ENCODE measurements around the gene ARRDC1.
"Not testable (repeated sequence)": the region's sequence is repeated elsewhere in the genome, so short reads cannot be mapped to it uniquely, and the experiment has no call there.

ARRDC1 gene

DNA sequence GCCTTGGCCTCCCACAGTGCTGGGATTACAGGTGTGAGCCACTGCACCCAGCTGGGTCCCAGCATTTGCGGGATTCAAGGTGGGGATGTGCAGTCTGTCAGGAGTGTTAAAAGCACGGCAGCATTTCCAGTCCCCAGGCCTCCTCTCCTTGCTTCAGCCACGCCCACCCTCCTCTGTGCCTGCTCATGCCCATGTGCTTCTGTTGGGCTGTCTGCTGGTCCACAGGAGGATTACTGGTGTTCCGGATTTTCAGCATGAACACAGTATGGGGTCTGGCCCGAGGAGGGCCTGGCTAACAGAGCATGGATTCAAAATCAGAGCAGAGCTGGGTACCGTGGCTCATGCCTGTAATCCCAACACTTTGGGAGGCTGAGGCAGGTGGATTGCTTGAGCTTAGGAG is 5.5 kb downstream of the ARRDC1 start:
- in situ Hi-C loops (cut with MboI; ENCODE audit: low pct_unique_long_range_greater_than_20kb, low sequenced_read_pairs), result no loop called here
- no peak for DNase-seq

DNA sequence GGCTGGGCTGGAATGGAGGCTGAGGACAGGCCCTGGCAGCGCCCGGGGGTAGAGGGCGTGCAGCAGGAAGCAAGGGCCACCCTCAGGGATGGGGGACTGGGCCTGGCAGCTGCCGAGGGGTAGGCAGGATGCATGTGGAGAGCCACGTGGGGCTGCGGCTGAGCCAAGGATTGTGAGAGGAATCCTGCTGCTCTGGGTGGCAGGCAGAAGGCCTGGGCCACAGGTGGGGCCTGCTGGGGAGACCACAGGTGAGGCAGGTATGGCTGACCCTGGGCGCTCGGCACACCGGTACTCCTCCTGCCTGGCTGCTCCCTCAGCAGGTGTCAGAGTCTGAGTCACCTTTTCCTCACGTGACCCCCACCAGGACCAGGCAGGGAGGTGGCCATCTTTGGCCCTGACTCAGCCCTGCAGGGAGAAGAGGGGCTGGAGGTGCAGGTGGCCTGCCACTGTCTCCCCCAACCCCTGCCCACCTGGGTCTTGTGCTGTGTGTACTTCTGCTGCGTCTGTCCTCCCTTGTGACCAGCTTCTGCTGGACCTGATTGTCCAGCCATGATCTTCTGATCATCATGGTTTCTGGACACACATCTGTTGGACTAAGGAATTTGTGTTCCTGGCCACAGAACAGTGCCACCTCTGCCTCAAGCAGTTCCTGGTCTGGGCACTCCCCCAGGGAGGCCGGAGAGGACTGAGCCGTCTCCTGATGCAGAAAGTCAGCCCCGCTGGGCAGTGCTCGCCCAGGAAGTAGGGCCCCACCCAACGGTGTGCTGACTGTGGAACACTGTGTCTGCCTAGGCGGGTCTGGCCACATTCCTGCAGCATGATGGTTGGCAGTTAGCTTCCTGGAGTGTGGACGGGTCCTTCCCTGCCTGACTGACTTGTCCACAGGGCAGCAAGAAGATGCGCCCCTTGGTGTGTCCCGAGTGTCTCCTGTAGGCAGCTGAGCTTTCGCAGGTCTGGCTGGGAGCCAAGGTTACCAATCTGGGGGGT is 6.4 kb downstream of the ARRDC1 start:
- in situ Hi-C loops (cut with MboI; ENCODE audit: low pct_unique_long_range_greater_than_20kb, low sequenced_read_pairs), result no loop called here
- DNase-seq, result no peak

GRCh38 chr9:137612741-137613142 is 7.3 kb downstream of the ARRDC1 start:
- DNase-seq, result no peak
- in situ Hi-C loops (cut with MboI; ENCODE audit: low pct_unique_long_range_greater_than_20kb, low sequenced_read_pairs), result no loop called here

- no peak for DNase-seq
- in situ Hi-C loops (cut with MboI; ENCODE audit: low pct_unique_long_range_greater_than_20kb, low sequenced_read_pairs), result no loop called here
Observed at GRCh38 chr9:137613259-137613658, 7.8 kb downstream of the ARRDC1 start.

DNA sequence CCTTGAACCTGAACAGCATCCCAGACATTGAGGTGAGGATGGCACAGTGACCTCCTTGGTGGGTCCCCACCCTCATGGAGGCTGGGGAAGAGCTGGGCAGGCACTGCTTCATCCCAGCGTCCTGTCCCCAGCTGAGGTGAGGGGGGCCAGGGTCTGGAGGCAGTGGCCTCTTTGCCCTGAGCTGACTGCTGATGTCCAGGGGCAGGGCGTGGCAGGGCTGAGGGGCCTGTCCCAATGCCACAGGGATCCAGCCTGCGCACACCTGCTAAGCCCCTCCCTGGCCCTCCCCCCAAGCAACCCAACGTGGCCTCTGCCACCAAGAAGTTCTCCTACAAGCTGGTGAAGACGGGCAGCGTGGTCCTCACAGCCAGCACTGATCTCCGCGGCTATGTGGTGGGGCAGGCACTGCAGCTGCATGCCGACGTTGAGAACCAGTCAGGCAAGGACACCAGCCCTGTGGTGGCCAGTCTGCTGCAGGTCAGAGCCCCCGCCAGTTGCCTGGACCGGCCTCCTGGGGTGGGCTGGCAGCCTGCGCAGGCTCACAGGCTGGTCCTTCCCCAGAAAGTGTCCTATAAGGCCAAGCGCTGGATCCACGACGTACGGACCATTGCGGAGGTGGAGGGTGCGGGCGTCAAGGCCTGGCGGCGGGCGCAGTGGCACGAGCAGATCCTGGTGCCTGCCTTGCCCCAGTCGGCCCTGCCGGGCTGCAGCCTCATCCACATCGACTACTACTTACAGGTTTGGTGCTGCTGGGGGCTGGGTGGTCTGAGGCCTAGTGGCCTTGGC is 8.4 kb downstream of the ARRDC1 start:
- in situ Hi-C loops (cut with MboI; ENCODE audit: low pct_unique_long_range_greater_than_20kb, low sequenced_read_pairs), result no loop called here
- DNase-seq, result no peak

DNA sequence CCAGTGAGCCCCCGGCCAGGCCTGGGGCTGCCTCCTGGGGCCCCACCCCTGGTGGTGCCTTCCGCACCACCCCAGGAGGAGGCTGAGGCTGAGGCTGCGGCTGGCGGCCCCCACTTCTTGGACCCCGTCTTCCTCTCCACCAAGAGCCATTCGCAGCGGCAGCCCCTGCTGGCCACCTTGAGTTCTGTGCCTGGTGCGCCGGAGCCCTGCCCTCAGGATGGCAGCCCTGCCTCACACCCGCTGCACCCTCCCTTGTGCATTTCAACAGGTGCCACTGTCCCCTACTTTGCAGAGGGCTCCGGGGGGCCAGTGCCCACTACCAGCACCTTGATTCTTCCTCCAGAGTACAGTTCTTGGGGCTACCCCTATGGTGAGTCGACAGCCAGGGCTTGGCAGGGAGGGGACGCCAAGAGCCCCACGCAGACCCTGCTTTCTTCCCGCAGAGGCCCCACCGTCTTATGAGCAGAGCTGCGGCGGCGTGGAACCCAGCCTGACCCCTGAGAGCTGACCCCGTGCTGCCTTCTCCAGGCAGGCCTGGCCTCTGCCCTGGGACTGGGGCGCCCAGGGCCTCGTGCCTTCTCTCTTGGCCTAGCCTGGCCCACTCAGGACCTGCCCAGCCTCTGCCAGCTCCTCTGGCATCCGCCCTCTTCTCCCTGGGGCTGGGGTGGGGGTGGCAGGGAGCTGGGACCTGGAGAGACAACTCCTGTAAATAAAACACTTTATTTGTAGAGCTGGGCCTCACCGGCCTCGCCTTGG is 9.3 kb downstream of the ARRDC1 start:
- no peak for DNase-seq
- in situ Hi-C loops (cut with MboI; ENCODE audit: low pct_unique_long_range_greater_than_20kb, low sequenced_read_pairs), result no loop called here

DNA sequence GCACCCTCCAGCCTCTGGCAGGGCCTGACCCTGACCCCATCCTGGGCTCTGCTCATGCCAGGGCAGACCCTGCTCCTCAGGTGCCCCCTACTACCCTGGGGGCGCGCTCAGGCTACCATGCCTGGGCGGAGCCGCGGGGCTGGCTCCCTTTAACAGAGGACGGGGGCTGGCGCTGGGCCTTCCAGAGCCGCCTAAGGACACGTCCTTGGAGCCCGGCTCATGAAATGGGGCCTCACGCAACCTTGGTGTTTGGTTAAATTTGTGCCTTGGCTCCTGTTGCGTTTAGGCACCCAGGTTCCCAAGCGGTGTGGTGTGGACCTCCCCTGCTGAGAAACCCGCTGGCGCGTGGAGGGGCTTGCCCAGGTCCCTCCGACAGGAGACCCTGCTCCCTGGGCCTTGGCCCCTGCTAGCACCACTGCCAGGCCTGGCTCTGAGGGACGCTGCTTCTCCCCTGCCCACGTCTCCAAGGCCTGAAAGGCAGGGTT is 9.9 kb downstream of the ARRDC1 start:
- in situ Hi-C loops (cut with MboI; ENCODE audit: low pct_unique_long_range_greater_than_20kb, low sequenced_read_pairs), result no loop called here

DNA sequence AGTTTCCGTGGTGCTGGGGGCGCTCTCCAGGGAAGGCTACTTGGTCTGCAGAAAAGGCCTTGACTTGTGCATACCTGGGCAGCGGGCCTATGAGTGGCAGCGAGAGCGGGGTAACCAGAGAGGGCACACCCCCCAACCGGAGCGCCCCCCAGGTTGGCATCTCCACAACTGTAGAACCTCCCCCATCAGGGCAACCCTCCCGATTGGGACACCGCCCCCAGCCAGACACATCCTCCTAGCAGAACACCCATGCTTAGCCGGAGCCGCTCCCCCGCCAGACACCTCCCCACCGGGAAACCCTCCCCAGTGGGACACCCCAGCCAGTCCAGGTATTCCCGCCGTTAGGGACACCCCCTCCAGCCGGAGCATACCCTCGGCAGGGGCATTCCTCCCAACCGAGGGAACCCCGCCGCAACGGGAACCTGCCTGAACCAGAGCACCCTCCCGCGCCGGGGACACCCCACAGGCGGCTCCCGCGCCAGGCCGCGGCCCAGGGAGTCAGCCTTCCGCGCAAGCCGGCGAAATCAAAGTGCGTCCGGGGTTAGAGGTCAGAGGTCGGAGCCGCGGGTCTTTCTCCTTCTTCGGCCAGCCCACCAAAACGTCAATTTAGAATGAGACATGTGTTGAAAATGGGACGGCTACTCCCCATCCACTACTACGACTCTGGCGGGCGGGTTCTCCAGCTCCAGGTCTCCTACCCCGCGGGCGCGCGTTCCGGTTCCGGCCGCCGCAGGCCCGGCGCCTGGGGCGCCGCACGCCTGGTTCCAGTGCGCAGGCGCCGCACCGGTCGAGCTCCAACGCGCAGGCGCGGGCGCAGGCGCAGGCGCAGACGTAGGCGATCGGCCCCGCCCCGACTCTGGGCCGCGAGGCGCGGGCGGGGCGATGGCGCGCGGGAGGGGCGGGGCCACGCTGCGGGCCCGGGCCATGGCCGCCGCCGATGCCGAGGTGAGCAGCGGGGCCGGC is 12.9 kb downstream of the ARRDC1 start, which contains the start of gene EHMT1:
EHMT1 (plus strand) TSS at position 901 of the 963 bp plus-strand sequence; CDS start at position 925, 24 bp downstream.
- DNase-seq, result peak; percentile 79
- in situ Hi-C loops (cut with MboI; ENCODE audit: low pct_unique_long_range_greater_than_20kb, low sequenced_read_pairs), result no loop called here

More for the DNA sequence above, 9.9 kb downstream of the ARRDC1 start:
- no peak for DNase-seq

DNA sequence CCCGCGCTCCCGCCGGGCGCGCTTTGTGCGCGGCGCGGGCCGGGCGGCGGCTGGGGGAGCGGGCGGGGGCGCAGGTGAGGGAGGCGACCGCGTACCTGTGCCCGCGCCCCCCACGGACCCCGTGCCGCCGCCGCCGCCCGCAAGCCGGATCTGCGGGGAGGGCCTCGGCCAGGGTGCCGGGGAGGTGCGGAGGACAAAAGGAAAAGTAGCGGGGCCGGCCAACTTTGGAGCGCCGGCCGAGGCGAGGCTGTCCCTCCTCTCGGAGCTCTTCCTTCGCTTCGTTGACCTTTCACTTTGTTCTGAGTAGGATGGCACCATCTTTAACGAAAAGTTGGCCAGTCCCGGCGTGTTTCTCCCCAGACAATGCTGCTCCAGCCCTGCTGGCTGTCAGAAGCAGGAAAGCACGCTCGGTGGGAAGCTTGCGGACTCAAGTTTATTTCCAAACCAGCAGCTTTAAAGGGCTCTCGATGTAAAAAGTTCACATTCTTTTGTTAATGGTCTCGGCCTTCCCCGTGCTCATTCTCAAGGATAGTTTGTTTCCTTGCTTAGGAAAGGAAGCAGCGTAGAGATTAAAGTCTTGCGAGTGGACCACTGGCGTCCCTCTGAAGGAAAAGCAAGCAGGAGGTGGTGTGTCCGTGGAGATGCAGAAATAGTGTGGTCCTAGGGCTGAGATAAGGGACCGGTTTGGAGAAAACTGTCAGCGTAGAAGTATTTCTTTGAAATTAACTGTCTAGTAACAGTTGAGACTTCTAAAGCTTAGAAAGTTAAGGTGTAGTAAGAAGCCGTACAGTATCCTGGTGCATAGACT is 14.0 kb downstream of the ARRDC1 start:
- peak; percentile 60 for DNase-seq
- in situ Hi-C loops (cut with MboI; ENCODE audit: low pct_unique_long_range_greater_than_20kb, low sequenced_read_pairs), result no loop called here

DNA sequence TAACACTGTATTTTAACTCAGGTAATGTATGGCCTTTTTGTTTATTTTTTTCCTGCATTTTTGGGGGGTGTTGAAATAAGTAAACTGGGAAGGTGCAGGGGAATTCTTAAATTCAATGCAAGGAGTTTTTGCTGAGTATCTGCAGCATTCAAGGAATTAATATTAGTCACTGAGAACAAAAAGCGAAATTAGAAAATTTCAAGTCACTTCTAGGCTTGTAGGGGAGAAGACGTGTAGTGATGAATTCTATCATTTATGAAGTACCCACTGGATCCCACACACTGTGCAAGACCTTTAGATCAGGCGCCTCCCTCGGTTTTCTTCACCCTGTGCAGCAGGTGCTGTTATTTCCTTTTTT is 14.5 kb downstream of the ARRDC1 start:
- in situ Hi-C loops (cut with MboI; ENCODE audit: low pct_unique_long_range_greater_than_20kb, low sequenced_read_pairs), result no loop called here
- no peak for DNase-seq

DNA sequence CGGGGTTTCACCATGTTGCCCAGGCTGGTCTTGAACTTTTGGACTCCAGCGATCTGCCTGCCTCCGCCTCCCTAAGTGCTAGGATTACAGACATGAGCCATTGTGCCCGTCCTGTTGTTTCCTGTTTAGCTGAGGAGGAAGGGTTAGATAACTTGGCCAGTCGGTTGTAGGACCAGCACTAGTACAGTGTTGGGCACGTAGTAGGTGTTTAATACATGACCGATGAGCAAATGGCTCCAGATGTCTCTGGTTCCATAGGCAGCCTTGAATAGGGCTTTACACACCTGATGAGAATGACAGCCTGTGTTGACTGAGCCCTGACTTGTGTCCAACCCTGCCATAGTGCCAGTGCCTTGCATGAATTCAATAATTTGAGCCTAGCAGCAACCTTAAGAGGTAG is 15.1 kb downstream of the ARRDC1 start:
- in situ Hi-C loops (cut with MboI; ENCODE audit: low pct_unique_long_range_greater_than_20kb, low sequenced_read_pairs), result no loop called here
- DNase-seq, result no peak

DNA sequence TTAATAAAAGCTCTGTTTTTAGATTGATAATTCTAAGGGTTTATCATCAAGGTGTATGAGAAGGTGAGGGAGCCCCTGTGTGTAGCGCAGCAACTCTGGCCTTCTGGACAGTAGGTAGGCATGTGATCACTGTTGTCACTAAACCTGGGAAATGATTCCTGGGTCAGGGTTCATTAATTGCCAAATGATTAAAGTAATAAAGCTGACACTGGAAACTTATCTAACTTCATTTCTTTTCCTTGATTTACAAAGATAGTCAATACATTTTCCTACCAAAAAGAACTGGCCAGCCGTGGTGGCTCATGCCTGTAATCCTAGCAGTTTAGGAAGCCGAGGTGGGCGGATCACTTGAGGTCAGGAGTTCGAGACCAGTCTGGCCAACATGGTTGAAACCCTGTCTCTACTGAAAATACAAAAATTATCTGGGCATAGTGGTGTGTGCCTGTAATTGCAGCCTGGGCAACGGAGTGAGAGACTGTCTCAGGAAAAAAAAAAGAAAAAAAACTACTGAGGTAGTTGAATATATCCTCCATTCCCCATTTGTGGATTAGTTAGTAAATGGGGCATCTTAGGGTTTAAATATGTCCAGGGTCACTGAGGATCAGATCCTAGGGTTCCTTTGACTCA is 15.8 kb downstream of the ARRDC1 start:
- in situ Hi-C loops (cut with MboI; ENCODE audit: low pct_unique_long_range_greater_than_20kb, low sequenced_read_pairs), result no loop called here
- peak; percentile 64 for DNase-seq

GRCh38 chr9:137622211-137622610 is 16.7 kb downstream of the ARRDC1 start:
- in situ Hi-C loops (cut with MboI; ENCODE audit: low pct_unique_long_range_greater_than_20kb, low sequenced_read_pairs); DNase-seq: not testable (repeated sequence)

DNA sequence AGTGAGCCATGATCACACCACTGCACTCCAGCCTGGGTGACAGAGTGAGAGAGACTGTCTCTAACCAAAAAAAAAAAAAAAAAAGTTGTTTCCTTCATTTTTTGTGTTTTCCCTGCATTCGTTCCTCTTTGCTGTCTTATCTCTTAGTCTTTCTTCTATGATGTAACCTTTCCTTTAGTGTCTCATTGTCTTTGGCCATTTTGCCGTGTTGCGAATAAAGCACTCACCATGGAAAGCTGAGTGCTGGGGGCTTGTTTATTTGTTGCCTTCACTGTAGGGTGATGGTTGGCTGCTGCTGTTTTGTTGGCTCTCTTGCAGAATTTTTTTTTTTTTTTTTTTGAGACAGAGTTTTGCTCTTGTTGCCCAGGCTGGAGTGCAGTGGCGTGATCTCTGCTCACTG is 21.0 kb downstream of the ARRDC1 start:
- DNase-seq, result peak; percentile 49
- in situ Hi-C loops (cut with MboI; ENCODE audit: low pct_unique_long_range_greater_than_20kb, low sequenced_read_pairs), result no loop called here

DNA sequence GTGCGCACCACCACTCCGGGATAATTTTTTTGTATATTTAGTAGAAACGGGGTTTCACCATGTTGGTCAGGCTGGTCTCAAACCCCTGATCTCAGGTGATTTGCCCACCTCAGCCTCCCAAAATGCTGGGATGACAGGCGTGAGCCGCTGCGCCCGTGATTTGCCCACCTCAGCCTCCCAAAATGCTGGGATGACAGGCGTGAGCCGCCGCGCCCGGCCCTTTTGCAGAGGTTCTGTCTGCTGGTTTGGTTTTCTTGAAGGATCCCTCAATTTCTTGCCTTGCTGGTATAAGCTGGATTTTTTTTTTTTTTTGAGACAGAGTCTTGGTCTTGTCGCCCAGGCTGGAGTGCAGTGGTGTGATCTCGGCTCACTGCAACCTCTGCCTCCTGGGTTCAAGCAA is 21.9 kb downstream of the ARRDC1 start:
- in situ Hi-C loops (cut with MboI; ENCODE audit: low pct_unique_long_range_greater_than_20kb, low sequenced_read_pairs); DNase-seq: not testable (repeated sequence)

DNA sequence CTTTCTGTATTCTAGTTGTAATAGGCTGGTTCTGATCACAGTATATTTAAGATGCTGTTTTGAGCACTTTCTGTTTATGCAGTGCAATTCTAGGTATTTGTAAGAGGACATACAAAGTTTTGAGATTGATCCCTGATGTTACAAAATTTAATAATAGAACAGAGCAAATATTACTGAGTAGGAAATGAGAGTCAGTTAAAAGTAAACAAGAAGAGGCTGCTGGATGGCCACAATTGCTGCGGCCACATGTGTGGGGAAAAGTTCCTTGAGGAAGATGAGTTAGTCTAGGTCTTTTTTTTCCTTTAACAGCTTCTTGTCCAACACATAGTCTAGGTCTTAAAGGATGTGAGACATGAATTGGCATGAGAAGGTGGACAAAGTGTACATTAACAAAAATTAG is 24.6 kb downstream of the ARRDC1 start:
- in situ Hi-C loops (cut with MboI; ENCODE audit: low pct_unique_long_range_greater_than_20kb, low sequenced_read_pairs), result no loop called here
- no peak for DNase-seq

DNA sequence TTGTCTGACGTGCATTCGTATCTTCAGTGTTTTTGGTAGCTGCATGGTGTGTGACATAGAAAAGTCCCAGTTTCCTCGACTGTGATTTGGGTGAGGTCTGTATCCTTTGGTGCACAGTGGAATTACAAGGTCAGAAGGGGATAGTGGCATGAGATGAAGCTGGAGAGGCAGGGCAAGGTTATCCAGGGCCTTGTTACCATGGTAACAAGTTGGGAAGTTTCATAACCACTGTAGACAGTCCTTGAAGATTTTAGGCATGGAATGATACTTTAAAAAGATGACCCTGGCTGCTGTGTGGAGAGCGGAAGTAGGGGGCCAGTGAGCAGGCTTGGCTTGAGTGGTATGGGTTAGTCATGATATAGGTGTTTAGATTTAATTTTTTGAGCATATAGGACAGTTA is 25.2 kb downstream of the ARRDC1 start:
- no peak for DNase-seq
- in situ Hi-C loops (cut with MboI; ENCODE audit: low pct_unique_long_range_greater_than_20kb, low sequenced_read_pairs), result no loop called here

All from KBM-7 (cell line).